Measurements from ENCODE around the gene MRO.
A peak's percentile ranks its signal among the peaks of the same experiment; 100 is the strongest.

Gene MRO

DNA sequence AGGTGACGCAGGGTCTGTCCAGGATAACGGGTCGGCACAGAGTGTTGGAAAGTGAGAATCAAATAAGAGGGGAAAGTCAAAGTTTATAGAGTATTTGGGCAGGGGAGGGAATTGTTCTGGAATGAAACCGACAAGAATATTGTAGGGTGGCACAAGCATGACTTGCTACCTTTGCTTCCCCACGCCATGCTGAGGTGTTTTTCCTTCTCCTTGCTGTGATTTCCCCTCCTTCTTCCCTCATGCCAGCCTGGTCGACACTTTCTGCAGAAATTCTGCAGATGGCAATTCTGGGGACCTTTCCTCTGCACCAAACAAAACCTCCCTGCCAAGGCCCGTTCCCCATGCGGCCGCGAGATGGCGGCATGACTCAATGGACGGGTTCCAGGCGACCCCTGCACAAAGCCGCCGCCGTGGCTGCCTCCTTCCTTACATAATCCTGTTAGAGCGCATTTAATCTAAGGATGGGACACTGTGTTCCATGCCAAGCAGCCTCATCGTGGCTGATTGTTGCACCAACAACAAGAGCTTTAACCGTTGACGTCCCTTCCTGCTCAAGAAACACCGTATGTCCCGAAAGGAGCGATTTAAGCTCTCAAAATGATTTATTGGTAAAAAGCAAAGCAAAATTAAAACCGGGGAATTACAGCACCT, at the start of gene MRO:
TSS of gene MRO (minus strand) at position 289 of the 651 bp plus-strand sequence. CDS start 10,616 bp downstream, outside the sequence.
- TF ChIP-seq CTCF (IDR thresholded peaks at IDR 0.05; ENCODE audit: control insufficient read depth, insufficient read depth, low read depth, low read length, missing control alignments): peak; percentile 97
- peak; percentile 20 for DNase-seq (ENCODE audit: low read depth)
- peak within 1 kb of the TSS; percentile 27 for H3K4me3 ChIP-seq (ENCODE audit: control insufficient read depth, low read depth, low read length)

DNA sequence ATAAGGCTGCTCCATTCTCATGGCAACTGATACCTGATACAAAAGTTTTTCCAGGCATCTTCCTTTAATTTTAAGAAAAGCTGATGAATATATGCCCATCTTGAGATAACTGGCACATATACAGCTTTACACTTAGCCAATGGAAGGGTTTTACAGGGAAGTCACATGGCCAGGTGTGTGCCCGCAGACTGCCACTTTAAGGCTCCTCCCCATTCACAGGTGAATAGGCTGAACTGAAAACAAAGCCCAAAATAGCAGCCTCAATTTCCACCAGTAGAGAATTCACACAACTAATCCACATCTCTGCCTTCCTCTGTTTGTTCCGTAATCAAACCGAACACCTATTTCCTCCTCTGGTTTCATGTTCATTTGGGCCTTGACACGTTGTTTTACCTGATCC, 49.3 kb upstream of the MRO start:
- H3K4me3 ChIP-seq (ENCODE audit: control insufficient read depth, low read depth, low read length): no peak overlapping the region
- no peak for TF ChIP-seq CTCF (IDR thresholded peaks at IDR 0.05; ENCODE audit: control insufficient read depth, insufficient read depth, low read depth, low read length, missing control alignments)
- no peak for DNase-seq (ENCODE audit: low read depth)

DNA sequence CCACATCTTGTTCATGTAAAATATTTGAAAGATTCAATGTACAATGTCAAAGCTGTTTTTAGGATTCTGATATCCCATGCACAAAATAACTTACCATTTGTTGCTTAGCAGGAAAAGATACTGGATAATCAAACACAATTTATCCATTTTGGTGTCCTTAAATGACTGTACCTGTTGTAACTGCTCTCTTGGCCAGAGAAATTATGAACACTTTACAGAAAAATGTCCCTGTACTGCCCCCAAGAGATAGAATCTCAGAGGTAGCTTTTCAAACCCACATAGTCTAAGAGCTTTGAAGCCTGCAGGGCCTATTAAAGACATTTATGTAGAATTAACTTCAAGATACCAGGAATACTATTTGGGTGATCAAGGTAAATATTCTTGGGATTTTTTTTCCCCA, 46.9 kb upstream of the MRO start:
- DNase-seq (ENCODE audit: low read depth): no peak
- TF ChIP-seq CTCF (IDR thresholded peaks at IDR 0.05; ENCODE audit: control insufficient read depth, insufficient read depth, low read depth, low read length, missing control alignments): peak; percentile 41
- H3K4me3 ChIP-seq (ENCODE audit: control insufficient read depth, low read depth, low read length): no peak overlapping the region

DNA sequence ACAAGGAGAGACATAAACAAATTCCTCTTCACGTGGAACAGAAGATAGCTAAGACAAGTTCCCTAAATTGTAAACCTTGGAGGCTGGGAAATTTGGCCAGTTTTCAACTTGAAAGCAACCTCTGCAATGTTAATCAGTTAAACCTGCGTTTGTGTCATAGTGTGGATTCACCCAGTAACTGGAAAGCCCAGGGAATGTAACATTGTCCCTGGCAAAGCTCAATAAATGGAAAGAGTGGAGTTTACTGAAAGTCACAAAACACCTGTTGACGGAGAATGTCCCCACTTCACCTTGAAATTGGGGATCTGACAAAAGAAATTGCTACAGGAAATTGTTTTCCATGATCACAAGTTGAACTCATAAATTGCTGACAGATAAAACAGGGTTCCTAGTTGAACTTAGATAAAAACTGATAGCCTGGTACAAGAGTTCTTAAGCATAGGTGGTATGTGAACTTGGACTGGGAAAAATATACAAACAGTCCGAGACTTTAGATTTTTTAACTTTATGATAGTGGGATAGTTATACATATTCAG, 44.1 kb upstream of the MRO start:
- DNase-seq (ENCODE audit: low read depth): no peak
- no peak overlapping the region for H3K4me3 ChIP-seq (ENCODE audit: control insufficient read depth, low read depth, low read length)
- TF ChIP-seq CTCF (IDR thresholded peaks at IDR 0.05; ENCODE audit: control insufficient read depth, insufficient read depth, low read depth, low read length, missing control alignments): no peak

DNA sequence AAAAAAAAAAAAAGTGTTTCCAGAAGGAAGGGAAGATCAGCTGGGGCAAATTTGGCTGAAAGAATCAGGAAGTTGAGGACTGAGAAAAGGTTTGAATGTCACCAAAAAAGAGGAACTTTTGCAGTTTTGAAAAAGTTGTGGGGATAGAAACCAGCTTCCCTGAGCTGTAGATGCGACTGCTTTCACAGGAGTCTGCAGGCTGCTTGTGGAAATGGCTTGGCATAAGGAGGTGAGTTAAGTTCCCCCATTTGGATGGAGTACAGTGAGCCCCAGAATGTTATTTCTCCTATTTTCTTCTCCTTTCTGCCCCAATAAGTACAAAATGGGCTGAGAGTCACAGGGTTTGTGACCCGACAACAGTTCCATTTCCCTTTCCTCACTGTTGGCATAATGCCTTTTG, 42.6 kb upstream of the MRO start:
- no peak overlapping the region for H3K4me3 ChIP-seq (ENCODE audit: control insufficient read depth, low read depth, low read length)
- DNase-seq (ENCODE audit: low read depth): no peak
- no peak for TF ChIP-seq CTCF (IDR thresholded peaks at IDR 0.05; ENCODE audit: control insufficient read depth, insufficient read depth, low read depth, low read length, missing control alignments)

GRCh38 chr18:50861617-50862016, 41.8 kb upstream of the MRO start:
- no peak overlapping the region for H3K4me3 ChIP-seq (ENCODE audit: control insufficient read depth, low read depth, low read length)
- no peak for TF ChIP-seq CTCF (IDR thresholded peaks at IDR 0.05; ENCODE audit: control insufficient read depth, insufficient read depth, low read depth, low read length, missing control alignments)
- no peak for DNase-seq (ENCODE audit: low read depth)
